Measurements from ENCODE around the gene SLC22A2. TPM values are rescaled to one million over a fixed set of nuclear protein-coding genes. Genes with fewer than 3 reads are reported as not detected.

SLC22A2 gene
- total and polyA plus RNA-seq, 4 donors = not detected

DNA sequence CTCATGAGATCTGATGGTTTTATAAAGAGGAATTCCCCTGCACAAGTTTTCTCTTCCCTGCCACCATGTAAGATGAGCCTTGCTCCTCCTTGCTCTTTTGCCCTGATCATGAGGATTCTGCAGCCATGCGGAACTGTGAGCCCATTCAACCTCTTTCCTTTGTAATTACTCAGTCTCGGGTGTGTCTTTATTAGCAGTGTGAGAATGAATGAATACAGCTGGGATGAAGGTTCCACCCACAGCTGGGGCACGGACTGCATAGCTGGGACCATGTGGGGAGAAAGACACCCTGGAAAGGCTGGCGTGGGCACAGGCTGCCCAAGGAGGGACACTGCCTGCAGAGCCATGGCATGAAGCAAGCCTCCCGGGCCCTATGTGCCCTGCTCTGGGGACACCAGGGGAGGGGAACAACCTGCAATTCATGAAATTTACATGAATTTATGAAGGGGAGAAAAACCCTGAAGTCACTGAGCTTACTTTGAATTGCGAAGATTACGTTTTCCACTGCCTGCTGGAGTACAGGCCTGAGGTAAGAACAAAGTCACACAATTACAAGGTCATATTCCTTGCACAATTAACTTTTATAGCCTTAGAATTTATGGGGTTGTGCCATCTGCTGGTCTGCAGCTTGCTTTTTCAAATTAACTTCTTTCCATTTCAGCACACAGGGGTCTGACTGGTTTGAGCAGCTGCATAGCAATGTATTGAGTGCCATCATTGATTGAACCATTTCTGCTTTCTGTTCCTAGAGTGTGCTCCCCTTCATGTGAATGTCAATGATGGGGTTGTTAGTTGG is 90.8 kb downstream of the SLC22A2 start:
- Histone ChIP-seq H3K9me3 (ENCODE audit: control insufficient read depth in 4 of 4, low read length in 3 of 4) (no peaks in the 10 kb centered on the region), H3K27me3 (ENCODE audit: control insufficient read depth in 4 of 4, insufficient read depth in 4 of 4, low read length in 3 of 4) (no peaks in the 10 kb centered on the region), H3K9ac (ENCODE audit: low read depth in 1 of 2, low read length in 2 of 2) (no peak overlapping the region), H3K36me3 (ENCODE audit: control insufficient read depth in 4 of 4, insufficient read depth in 3 of 4, low read depth in 1 of 4, low read length in 3 of 4) (no peaks in the 10 kb centered on the region), H3K27ac (ENCODE audit: low read depth in 1 of 2, low read length in 2 of 2) (no peak overlapping the region), H3K4me1 (ENCODE audit: control insufficient read depth in 4 of 4, insufficient read depth in 4 of 4, low read length in 3 of 4) (peaks cover 0 to 3% (median under 1%) of the 10 kb centered on the region in 4 donors), H3K4me3 (ENCODE audit: low read depth in 1 of 3, low read length in 3 of 3) (no peak overlapping the region)
- TF ChIP-seq, protein P1, sequence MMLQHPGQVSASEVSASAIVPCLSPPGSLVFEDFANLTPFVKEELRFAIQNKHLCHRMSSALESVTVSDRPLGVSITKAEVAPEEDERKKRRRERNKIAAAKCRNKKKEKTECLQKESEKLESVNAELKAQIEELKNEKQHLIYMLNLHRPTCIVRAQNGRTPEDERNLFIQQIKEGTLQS (IDR thresholded peaks at IDR 0.05) = no peak
- TF ChIP-seq RAD21 (IDR thresholded peaks at IDR 0.05) = peak in 1 of 2 donors; percentile 43
- DNase-seq (ENCODE audit: low spot score) = no peak
- WGBS = 86% methylated on average over 7 of the region's 7 CpGs

Other genes with a start within 250 kb of the SLC22A2 start
- gene SLC22A1, start 137.0 kb downstream of the SLC22A2 start, total RNA-seq = 100 to 1,000 TPM in 1 of 2 donors, under 1 TPM in 1; 0.79 to 407 TPM
- 1,000 to 10,000 TPM in 1 of 2 donors, 100 to 1,000 TPM in 1; 471 to 1,107 TPM for gene SLC22A1, start 137.0 kb downstream of the SLC22A2 start, polyA plus RNA-seq
- gene SLC22A3, start 89.6 kb upstream of the SLC22A2 start, total RNA-seq = 10 to 100 TPM in 1 of 2 donors, 1 to 10 TPM in 1; 7.6 to 40.9 TPM
- 10 to 100 TPM; 15.4 to 23.5 TPM for gene SLC22A3, start 89.6 kb upstream of the SLC22A2 start, polyA plus RNA-seq

Data from liver (tissue), 9 donors.